H9 (cell line): Measurements from ENCODE around the gene NR2F2. TPM values are rescaled to one million over a fixed set of nuclear protein-coding genes. Genes with fewer than 3 reads are reported as not detected.

Experiments
- DNase-seq: peaks from one replicate; pipeline ENCODE4 v3.0.0-alpha.2; 2017
- H2AFZ ChIP-seq: one replicate; pipeline ENCODE4 v1.6.1; 2013; ENCODE audit warnings: mild to moderate bottlenecking, low read length, control low read depth, moderate library complexity
- H2AK5ac ChIP-seq: 2 replicates; pipeline ENCODE4 v1.6.1; 2013; ENCODE audit warnings: low read length, control low read depth, mixed read lengths; ENCODE audit not compliant: insufficient read length
- H2BK120ac ChIP-seq: one replicate; pipeline ENCODE4 v1.6.1; 2013; ENCODE audit warnings: low read depth, mild to moderate bottlenecking, low read length, control low read depth, inconsistent platforms; ENCODE audit not compliant: poor library complexity, severe bottlenecking
- H2BK12ac ChIP-seq: 2 replicates; pipeline ENCODE4 v1.6.1; 2013; ENCODE audit warnings: low read length, control low read depth, mixed read lengths, low read depth; ENCODE audit not compliant: insufficient read length
- H2BK15ac ChIP-seq: 2 replicates; pipeline ENCODE4 v1.6.1; 2013; ENCODE audit warnings: low read depth, low read length, control low read depth
- H2BK20ac ChIP-seq: one replicate; pipeline ENCODE4 v1.6.1; 2013; ENCODE audit warnings: low read depth, mild to moderate bottlenecking, low read length, control low read depth, inconsistent platforms; ENCODE audit not compliant: poor library complexity, severe bottlenecking
- H2BK5ac ChIP-seq: 2 replicates; pipeline ENCODE4 v1.6.1; 2013; ENCODE audit warnings: low read length, control low read depth, mixed read lengths; ENCODE audit not compliant: insufficient read length
- H3K14ac ChIP-seq: 2 replicates; pipeline ENCODE4 v1.6.1; 2013; ENCODE audit warnings: low read length, control low read depth; ENCODE audit not compliant: insufficient read depth
- H3K18ac ChIP-seq: 2 replicates; pipeline ENCODE4 v1.6.1; 2013; ENCODE audit warnings: low read depth, mild to moderate bottlenecking, mixed read lengths, low read length, control low read depth; ENCODE audit not compliant: insufficient read length
- H3K23ac ChIP-seq: 2 replicates; pipeline ENCODE4 v1.6.1; 2013; ENCODE audit warnings: low read length, control low read depth, mixed read lengths, low read depth; ENCODE audit not compliant: insufficient read length
- H3K23me2 ChIP-seq: 2 replicates; pipeline ENCODE4 v1.6.1; 2013; ENCODE audit warnings: low read depth, mild to moderate bottlenecking, mixed read lengths, low read length, control low read depth; ENCODE audit not compliant: insufficient read length, poor library complexity, severe bottlenecking
- H3K27ac ChIP-seq: 2 replicates; pipeline ENCODE4 v1.5.1; 2013; ENCODE audit warnings: low read length, control low read depth, mixed read lengths, low read depth; ENCODE audit not compliant: insufficient read length
- H3K27me3 ChIP-seq: 2 replicates; pipeline ENCODE4 v1.6.1; 2013; ENCODE audit warnings: low read length, control low read depth, inconsistent platforms; ENCODE audit not compliant: insufficient read depth
- H3K4ac ChIP-seq: 2 replicates; pipeline ENCODE4 v1.6.1; 2013; ENCODE audit warnings: low read depth, mild to moderate bottlenecking, control low read depth, inconsistent platforms, low read length, moderate library complexity
- H3K4me1 ChIP-seq: 2 replicates; pipeline ENCODE4 v1.6.1; 2013; ENCODE audit warnings: low read length, control low read depth, inconsistent platforms; ENCODE audit not compliant: insufficient read depth
- H3K4me2 ChIP-seq: 2 replicates; pipeline ENCODE4 v1.6.1; 2013; ENCODE audit warnings: low read length, control low read depth, mixed read lengths; ENCODE audit not compliant: insufficient read length, insufficient read depth
- H3K56ac ChIP-seq: 2 replicates; pipeline ENCODE4 v1.6.1; 2013; ENCODE audit warnings: low read depth, mild to moderate bottlenecking, mixed read lengths, low read length, control low read depth; ENCODE audit not compliant: insufficient read length
- H3K79me1 ChIP-seq: 2 replicates; pipeline ENCODE4 v1.6.1; 2013; ENCODE audit warnings: low read depth, mild to moderate bottlenecking, moderate library complexity, low read length, control low read depth, inconsistent platforms; ENCODE audit not compliant: insufficient read depth, poor library complexity, severe bottlenecking
- H3K79me2 ChIP-seq: 2 replicates; pipeline ENCODE4 v1.6.1; 2013; ENCODE audit warnings: low read length, control low read depth, inconsistent platforms; ENCODE audit not compliant: insufficient read depth
- H3K9ac ChIP-seq: 2 replicates; pipeline ENCODE4 v1.6.1; 2013; ENCODE audit warnings: low read length, control low read depth, mixed read lengths; ENCODE audit not compliant: insufficient read length; ENCODE audit errors: extremely low read depth
- H3K9me3 ChIP-seq: one replicate; pipeline ENCODE4 v1.6.1; 2013; ENCODE audit warnings: low read depth, low read length, inconsistent platforms; ENCODE audit not compliant: control insufficient read depth
- H3T11ph ChIP-seq: one replicate; pipeline ENCODE4 v1.6.1; 2013; ENCODE audit warnings: mild to moderate bottlenecking, low read length, control low read depth, inconsistent platforms
- H4K20me1 ChIP-seq: one replicate; pipeline ENCODE4 v1.6.1; 2013; ENCODE audit not compliant: control insufficient read depth, insufficient read length, insufficient read depth
- H4K5ac ChIP-seq: 2 replicates; pipeline ENCODE4 v1.6.1; 2013; ENCODE audit warnings: low read depth, mild to moderate bottlenecking, mixed read lengths, low read length, control low read depth; ENCODE audit not compliant: insufficient read length
- H4K8ac ChIP-seq: replicated peaks from 2 replicates; pipeline ENCODE4 v1.6.1; 2013; ENCODE audit warnings: low read length, control low read depth, mixed read lengths, low read depth; ENCODE audit not compliant: insufficient read length
- H4K91ac ChIP-seq: 2 replicates; pipeline ENCODE4 v1.6.1; 2013; ENCODE audit warnings: low read depth, mild to moderate bottlenecking, moderate library complexity, mixed read lengths, low read length, control low read depth; ENCODE audit not compliant: insufficient read length
- H3K27ac Mint-ChIP-seq, 3 experiments: 2 replicates in 2 of 3; 3 replicates in 1 of 3; pipeline ENCODE4 v1.8.0; 2020 to 2021; ENCODE audit warnings: mixed read lengths in 3 of 3, mild to moderate bottlenecking in 1 of 3, moderate library complexity in 1 of 3
- H3K27me3 Mint-ChIP-seq: 2 replicates; pipeline ENCODE4 v1.8.0; 2021; ENCODE audit warnings: low read depth, mild to moderate bottlenecking, moderate library complexity, mixed read lengths
- H3K36me3 Mint-ChIP-seq, 3 experiments: 2 replicates in 2 of 3; 3 replicates in 1 of 3; pipeline ENCODE4 v1.8.0; 2020 to 2021; ENCODE audit warnings: low read depth in 3 of 3, mixed read lengths in 3 of 3; ENCODE audit not compliant: insufficient read depth in 1 of 3
- H3K4me1 Mint-ChIP-seq, 2 experiments: 2 replicates each; pipeline ENCODE4 v1.8.0; 2020; ENCODE audit warnings: mixed read lengths in 2 of 2
- H3K4me3 Mint-ChIP-seq, 2 experiments: 2 replicates in 1 of 2; 3 replicates in 1 of 2; pipeline ENCODE4 v1.8.0; 2020 to 2021; ENCODE audit warnings: mild to moderate bottlenecking in 2 of 2, mixed read lengths in 2 of 2, moderate library complexity in 1 of 2
- H3K9me3 Mint-ChIP-seq, 2 experiments: 2 replicates in 1 of 2; 3 replicates in 1 of 2; pipeline ENCODE4 v1.8.0; 2020; ENCODE audit warnings: mild to moderate bottlenecking in 2 of 2, mixed read lengths in 2 of 2, moderate library complexity in 1 of 2
- whole genome bisulfite sequencing: extraction: QIAGEN DNeasy Blood & Tissue Kit; methylation state at CpG from one replicate; pipeline ENCODE4 v1.1.7; 2013; ENCODE audit warnings: missing lambda C conversion rate, low lambda C conversion rate, mixed read lengths; ENCODE audit not compliant: insufficient read length; ENCODE audit errors: extremely low coverage; 5-methylcytosine and 5-hydroxymethylcytosine counted together
- total RNA-seq: library from RNA; stranded (reverse); gene quantifications from 2 replicates; pipeline ENCODE4 v1.2.1, GENCODE V29; 2021
- TF ChIP-seq, protein P1 (sequence below): fragments of 200-600 bp; sonication (generic); conservative IDR thresholded peaks from 3 replicates; pipeline ENCODE4 v1.8.0; 2021; ENCODE audit warnings: antibody characterized with exemption, mild to moderate bottlenecking

The NR2F2 gene
- total RNA-seq, 1 experiment from 2014 or later: 0.24 TPM

DNA sequence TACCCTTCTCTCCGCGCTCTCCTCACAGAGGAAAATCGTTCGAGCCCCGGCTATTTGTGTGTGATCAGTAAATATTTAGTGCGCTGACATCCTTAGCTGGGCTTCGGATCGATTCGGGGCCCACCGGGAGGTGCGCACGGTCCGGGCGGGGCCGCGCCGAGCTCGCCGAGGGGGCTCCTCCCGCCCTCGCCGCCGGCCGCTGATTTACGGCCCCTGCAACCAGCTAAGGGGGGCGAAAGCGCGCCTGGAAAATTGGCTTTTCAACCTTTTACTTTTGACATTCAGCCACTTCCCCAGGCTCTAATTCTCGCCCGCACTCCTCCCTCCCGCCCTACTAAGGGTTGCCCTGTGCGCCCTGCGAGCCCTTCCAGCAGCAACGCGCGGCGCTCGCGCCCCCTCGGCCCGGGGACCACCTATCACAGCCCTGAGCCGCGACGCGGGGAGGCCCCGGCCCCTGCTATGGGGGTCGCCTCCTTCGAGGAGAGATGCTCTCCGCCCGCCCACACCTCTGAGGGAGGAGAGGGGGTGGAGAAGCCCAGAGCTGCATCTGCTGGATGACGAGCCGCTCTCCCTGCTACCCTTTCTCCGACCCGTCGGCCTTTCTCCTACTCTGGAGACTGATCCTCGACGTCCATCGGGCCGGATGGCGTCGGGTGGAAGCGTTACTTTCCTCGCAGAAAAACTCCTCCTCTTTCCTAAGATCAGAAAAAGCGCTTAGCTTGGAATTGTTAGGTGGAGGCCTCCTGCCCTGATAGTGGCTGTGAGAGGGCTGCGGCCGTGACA, 7.8 kb upstream of the NR2F2 start:
- peaks cover 20 to 54% of the 10 kb centered on the region in 2 experiments for H3K4me1 Mint-ChIP-seq
- Histone ChIP-seq H3K9me3 (no peaks in the 10 kb centered on the region), H2BK20ac (no peak overlapping the region), H3K56ac (no peak overlapping the region), H3K79me1 (no peaks in the 10 kb centered on the region), H2BK15ac (no peak overlapping the region), H3K4me2 (peak overlapping the region; percentile 23), H3K4me1 (0 out of 2 replicates have a peak, but pooled peaks cover 3% of the 10 kb centered on the region), H3K4ac (no peak overlapping the region), H2BK5ac (no peak overlapping the region), H4K5ac (no peak overlapping the region), H2AFZ (no peak overlapping the region), H4K91ac (no peak overlapping the region), H4K20me1 (no peaks in the 10 kb centered on the region), H2BK120ac (no peak overlapping the region), H4K8ac (no peak overlapping the region), H3K14ac (no peak overlapping the region), H2BK12ac (no peak overlapping the region), H3K27me3 (peaks cover 73% of the 10 kb centered on the region), H3K9ac (no peak overlapping the region), H3K18ac (no peak overlapping the region), H3K27ac (no peak overlapping the region), H3K23me2 (peaks cover 16% of the 10 kb centered on the region), H2AK5ac (no peak overlapping the region), H3K79me2 (no peaks in the 10 kb centered on the region), H3K23ac (no peak overlapping the region), H3T11ph (no peak overlapping the region)
- TF ChIP-seq, protein P1, sequence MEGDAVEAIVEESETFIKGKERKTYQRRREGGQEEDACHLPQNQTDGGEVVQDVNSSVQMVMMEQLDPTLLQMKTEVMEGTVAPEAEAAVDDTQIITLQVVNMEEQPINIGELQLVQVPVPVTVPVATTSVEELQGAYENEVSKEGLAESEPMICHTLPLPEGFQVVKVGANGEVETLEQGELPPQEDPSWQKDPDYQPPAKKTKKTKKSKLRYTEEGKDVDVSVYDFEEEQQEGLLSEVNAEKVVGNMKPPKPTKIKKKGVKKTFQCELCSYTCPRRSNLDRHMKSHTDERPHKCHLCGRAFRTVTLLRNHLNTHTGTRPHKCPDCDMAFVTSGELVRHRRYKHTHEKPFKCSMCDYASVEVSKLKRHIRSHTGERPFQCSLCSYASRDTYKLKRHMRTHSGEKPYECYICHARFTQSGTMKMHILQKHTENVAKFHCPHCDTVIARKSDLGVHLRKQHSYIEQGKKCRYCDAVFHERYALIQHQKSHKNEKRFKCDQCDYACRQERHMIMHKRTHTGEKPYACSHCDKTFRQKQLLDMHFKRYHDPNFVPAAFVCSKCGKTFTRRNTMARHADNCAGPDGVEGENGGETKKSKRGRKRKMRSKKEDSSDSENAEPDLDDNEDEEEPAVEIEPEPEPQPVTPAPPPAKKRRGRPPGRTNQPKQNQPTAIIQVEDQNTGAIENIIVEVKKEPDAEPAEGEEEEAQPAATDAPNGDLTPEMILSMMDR: no peak
- no CpG with 5 or more reads among the region's 66 CpGs for WGBS
- no peaks in the 10 kb centered on the region for H3K36me3 Mint-ChIP-seq
- H3K27me3 Mint-ChIP-seq: peaks cover 100% of the 10 kb centered on the region
- H3K27ac Mint-ChIP-seq: no peak overlapping the region
- peaks cover 0 to 5% of the 10 kb centered on the region in 2 experiments; a peak in 2 of 5 replicates for H3K9me3 Mint-ChIP-seq
- peak; percentile 63 for DNase-seq
- H3K4me3 Mint-ChIP-seq: peak overlapping the region; percentile 27 to 83
